Activated CD4-positive, CD25-positive, alpha-beta regulatory T cell (primary cell): ENCODE measurements around the gene NDUFB6.
A peak's percentile ranks its signal among the peaks of the same experiment; 100 is the strongest.
"Not testable (repeated sequence)": the region's sequence is repeated elsewhere in the genome, so short reads cannot be mapped to it uniquely, and the experiment has no call there.

Experiments used
- DNase-seq, 4 experiments: peaks; one replicate each; lab custom pipeline; 2025; lab: John Stamatoyannopoulos, UW

NDUFB6 gene

DNA sequence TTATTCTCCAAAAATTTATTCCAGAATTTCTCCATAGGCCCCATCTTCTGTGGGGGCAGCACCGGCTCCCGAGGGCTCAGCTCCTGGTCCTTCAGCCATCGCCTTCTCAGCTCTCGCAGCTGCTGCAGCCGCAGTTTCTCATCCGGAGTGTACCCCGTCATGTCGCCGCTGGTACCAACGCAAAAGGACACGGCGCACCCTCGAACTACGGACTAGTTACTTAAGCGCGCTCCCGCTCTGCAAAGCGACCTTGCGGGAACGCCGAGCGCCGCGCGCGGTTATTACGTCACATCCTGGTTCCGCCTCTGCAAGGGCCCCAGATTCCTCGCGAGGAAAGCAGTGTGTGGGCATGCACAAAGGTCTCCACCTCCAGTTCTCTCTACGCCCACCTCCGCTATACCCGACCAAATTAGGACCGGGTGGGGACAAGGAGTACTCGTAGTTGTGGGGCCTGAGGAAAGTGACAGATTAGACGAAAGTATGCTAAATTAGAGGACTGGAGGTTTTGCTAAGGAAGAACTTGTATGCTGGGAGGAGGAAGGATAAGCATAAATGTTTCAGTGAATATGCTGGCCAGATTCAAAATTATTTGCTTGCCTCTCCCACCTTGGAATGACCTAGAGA is at the start of gene NDUFB6:
TSS of gene NDUFB6 (minus strand) at position 260 of the 624 bp plus-strand sequence. CDS start at position 161, 99 bp downstream.
- DNase-seq, result peak; percentile 87 to 93 (median 90)

DNA sequence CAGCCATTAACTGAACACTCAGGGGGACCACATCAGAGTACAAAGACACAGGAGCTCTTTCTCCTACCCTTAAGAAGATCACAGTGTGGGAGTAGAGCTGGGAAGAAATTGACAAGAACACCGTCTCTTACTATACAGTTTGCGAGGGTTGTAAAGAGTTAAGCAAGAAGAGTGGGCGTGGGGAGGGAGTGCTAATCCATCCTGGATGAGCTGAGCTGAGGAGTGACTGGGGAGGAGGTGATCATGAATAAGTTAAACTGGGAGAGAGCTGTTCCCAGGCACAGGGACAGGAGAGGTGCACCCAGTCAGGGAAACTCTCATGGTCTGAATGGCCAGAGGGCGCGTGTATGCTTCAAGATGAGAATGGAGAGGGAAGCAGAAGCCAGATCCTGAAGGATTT is 45.3 kb upstream of the NDUFB6 start:
- no peak for DNase-seq

DNA sequence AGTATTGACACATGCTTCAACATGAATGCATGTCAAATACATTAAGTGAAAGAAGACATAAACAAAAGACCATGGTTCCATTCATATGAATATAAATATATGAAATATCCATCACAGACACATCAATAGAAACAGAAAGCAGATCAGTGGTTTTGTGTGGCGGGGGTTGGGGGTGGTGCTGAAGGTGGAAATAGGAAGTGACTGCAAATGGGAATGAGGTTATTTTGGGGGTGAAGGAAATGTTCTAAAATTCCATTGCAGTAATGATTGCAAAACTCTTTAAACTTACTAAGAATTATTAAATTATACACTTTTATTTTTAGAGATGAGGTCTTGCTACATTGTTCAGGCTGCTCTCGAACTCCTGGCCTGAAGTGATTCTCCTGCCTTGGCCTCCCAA is 33.9 kb upstream of the NDUFB6 start:
- DNase-seq, result no peak

DNA sequence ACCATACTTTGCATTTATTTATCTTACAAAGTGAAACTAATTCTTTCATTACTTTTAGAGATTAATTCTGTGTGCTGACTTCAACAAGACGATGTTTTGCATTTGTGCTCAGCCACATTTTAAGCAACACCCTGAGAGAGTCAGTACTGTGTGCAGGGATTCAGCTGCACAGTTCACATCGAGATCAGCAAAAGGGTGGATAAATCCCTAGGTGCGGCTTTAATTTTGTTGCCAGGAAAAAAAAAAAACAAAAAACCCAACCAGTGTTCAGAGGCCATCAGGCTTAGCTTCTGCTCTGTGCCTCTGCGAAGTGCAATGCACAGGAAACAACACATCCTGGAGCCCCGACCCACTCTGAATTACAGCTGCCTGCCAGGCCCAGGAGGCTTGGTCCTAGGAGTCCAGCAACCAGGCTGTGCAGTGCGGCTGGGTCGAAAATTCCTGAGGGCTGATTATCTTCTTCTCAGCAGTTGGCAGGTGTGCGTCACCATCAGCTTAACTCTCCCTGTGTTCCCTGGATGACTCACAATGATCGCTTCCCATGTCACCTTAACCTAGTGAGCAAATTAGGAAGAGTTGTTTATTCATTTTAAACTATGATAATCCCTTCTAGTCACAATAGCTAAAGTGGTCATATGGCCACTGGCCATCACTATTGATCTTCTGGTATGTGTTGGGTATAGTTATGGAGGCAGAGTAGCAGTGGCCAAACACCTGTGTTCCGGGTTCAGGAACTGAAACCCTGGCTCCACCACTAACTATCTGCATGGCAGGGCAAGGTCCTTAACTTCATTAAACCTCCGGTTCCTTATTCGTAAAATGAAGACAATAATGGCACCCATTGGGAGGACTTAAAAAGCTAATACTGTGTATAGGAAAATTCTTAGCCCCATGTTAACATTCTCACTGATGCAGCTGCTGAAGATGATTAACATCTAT is 31.2 kb upstream of the NDUFB6 start:
- no peak for DNase-seq

DNA sequence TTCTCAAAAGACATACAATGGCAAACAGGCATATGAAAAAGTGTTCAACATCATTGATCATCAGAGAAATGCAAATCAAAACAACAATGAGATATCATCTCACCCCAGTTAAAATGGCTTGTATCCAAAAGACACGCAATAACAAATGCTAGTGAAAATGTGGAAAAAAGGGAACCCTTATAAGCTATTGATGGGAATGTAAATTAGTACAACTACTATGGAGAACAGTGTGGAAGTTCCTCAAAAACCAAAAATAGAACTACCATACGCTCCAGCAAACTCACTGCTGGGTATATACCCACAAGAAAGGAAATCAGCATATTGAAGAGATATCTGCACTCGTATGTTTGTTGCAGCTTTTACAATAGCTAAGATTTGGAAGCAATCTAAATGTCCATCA is 26.1 kb upstream of the NDUFB6 start:
- DNase-seq, result not testable (repeated sequence)

DNA sequence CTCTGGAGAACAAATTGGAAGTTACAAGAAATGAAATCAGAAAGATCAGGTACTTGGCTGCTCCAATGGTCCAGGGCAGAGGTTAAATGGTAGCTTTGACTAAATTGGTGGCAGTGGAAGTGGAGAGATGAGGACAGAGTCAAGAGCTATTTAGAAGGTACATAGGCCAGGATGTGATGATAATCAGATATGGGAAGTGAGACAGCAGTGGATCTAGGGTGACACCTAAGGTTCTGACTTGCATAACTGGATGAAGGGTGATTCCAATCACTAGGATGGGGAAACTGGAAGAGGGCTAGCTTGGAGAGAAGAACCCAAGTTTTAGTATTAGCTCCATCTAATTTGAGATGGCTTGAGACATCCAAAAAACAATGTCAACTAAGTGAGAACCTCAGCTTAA is 24.0 kb upstream of the NDUFB6 start:
- no peak for DNase-seq

DNA sequence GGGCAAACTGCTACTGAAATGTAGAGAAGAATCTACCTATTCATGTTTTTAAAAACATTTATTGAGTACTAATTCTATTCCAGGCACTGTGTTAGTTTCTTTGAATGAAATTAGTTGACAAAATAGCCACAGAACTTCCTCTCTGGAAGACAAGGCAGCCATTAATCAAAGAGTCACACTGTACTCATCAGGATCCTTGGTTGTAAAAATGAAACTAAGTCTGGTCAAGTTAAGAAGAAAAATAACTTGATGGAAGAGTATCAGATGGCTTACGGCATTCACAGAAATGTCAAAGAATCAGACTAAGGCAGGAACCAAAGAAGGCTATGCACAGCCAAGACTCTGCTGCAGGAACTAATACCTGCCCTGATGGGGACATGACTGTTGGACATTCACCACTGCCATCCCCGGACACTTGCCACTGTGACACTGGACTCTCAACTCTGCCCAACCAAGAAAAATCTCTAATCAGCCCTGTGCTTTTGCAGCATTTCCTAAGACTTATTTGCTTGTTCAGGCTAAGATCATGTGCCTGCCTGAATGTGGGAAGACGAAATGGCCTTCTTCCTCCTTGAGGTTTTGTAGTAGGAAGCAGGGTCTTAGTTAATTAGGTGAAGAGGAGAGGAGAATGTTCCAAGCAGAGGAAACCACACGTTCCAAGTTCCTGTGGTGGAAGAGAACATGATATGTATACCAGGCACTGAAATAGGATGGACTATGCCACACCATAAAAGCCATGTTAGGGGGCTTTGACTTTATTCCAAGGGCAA is 23.3 kb upstream of the NDUFB6 start:
- DNase-seq, result no peak

DNA sequence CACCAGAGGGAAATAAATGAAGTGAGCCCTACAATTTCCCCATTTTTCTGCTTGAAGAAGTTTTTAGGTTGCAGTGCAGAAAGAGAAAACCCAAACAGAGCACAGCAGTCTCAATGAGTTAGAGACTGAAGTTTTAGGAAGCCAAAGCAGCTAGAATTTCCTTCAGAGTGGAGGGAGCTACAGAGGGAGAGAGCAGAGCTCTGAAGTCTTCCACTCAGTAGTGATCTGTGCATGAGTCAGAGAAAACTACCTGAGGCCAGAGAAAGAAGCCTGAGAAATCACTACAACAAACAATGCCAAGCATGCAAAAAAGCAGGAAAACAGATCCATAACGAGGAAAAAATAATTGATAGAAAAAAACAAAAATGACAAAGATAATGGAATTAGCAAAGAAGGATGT is 17.9 kb upstream of the NDUFB6 start:
- DNase-seq, result no peak

DNA sequence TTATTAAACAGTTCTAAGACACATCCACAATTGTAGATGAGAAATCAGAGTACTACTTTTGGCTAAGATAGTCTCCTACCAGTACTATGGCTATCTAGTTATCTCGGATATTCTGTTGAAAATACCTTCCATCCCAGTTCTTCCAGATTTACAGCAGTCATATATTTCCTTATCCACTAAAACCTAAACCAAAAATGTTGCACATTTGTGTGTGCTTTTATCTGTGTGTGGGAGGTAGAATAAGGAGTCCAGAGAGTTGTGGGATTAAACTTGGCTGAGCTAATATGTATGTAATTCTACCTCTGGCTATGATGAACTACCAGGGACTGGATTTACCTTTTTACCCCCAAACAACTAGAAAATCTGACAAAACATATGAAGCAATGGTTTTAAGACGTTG is 17.5 kb upstream of the NDUFB6 start:
- DNase-seq, result no peak

DNA sequence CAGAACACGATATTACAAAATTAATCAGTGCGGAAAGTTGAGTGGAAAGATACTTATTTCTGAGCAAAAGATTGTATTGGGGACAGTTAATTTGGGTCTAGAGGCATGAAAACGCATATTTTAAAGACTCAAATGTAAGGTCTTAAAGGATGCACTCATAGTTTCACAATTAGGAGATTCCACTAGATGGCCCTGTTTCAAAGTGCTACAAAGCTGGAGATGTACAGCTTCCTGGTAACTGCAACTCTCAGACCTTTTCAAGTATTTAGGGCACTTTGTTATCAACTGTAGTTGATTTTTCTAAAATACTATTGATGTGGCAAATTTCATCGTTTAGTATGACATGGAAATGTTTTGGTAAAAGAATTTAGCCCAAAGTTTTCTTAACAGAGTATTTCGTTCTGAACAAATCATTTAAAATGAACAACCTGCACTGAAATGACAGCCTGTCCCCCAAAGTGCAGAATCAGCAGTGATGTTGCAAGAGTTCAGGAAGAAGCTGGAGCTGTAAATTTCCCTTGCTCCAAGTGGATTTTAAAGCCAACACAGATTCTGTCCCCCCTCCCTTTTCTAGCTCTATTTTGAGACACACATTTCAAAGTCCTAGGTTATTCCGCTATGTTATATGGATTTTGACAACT is 16.2 kb upstream of the NDUFB6 start:
- DNase-seq, result no peak

DNA sequence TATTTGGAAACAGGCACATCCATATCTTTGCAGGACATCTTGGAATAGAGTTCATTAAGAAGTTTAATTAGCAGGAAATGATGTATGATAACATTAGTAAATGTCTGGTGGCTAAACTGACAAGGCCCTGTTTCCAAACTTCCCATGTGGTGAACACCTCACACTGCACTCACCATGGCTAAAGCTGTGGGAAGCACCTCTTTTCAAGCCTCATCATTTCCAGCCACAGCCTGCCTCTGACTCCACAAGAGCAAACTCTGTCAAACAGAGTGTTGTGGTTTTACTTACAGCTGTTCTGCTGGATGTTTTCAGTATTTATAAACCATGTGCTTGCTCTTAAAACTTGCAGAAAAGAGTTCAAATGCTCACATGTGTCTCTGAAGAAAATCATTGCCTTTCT is 14.9 kb upstream of the NDUFB6 start:
- no peak for DNase-seq

DNA sequence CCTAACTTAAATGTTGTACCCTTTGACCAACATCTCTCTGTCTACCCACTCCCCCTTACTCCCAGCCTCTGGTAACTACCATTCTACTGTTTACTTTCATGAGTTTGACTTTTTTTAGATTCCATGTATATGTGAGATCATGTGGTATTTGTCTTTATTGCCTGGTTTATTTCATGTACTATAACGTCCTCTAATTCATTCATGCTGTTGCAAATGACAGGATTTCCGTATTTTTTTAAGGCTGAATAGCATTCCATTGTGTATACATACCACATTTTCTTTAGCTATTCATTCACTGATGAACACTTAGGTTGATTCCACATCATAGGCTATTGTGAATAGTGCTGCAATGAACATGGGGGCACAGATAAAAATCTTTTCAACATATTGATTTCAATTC is 11.8 kb upstream of the NDUFB6 start:
- no peak for DNase-seq

DNA sequence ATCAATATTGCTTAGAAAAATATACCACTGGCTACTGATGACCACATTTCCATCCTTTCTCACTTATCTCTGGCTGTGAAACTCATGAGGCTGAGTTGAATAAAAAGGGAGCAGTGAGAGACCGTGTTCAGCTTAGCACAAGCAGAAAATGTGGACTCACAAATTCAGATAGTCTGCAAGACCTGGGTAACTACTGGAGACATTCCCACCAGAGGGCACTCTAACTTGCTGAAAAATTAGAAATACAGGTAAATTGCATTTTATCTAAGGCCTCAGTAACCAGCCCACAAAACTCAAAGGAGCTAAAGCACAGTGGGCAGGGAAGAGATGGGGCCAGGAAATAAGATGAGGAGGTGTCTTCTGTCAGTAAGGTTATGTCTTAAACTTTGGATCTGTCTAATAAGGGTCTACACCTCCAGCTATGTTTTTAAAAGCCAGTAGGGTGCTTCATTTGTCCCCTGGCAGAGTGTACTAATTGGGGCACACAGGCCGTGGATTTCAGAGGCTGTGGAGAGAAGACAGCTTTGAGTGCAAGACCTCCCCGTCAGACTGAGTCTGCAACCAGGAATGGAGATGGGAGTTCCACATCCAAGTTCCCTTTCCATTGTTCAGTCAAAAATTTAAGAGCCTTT is 8.7 kb upstream of the NDUFB6 start:
- DNase-seq, result no peak

DNA sequence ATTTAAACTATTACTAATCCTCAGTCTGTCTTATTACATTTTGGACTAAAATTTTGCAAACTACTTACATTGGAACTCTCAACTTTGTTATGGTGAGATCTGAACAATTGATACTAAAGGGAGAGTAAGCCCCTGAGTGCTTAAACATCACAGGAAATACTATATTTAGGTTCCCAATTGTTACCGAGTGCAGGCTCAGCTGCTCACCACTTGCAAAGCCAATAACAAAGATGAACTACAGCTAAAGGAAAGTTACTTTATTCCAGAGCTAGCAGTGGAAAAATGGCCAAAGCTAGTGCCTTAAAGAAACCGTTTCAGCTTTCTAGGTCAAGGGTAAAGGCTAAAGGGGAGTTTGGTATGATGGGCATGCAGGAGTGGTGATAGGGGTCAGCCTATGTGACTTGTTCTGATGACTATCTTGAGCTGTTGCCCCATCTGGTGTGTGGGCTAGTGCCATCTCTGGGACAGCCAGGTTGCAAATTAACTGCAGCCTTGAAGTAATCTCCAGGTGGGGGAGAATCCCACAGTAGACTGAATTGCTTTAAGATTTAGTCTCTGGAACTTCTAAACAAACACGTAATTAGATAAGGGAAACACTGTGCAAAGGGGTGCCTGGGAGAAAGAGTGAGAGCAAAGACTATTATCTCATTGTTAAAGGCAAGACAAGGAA is 7.8 kb upstream of the NDUFB6 start:
- no peak for DNase-seq

DNA sequence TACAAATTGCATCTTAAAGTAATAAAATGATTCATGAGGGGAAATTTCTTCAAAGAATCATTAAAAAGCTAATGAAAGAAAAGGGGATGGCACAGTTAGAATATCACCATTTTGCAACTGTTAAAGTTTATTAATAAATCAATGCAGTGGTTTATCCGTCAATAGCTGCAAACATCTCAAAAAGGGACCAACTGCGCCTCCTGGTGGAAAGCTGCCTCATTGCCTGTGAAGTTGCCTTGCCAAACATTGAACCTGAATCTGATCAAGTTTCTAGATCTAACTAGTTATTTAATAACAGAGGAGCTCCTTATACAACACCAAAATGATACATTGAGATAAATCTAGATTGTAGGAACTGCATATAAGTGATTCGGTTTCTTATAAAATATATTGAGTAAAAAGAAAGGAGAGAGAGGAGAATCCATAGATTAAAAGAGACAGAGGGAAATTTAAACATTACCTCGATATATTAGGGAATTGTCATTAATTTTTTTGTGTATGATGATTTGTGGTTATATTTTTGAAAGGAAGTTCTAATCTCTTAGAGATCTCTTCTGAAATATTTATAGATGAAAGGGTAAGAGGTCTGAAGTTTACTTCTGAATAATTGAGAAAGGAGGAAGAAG is 6.9 kb upstream of the NDUFB6 start:
- peak; percentile 58 to 78 (median 62) for DNase-seq

DNA sequence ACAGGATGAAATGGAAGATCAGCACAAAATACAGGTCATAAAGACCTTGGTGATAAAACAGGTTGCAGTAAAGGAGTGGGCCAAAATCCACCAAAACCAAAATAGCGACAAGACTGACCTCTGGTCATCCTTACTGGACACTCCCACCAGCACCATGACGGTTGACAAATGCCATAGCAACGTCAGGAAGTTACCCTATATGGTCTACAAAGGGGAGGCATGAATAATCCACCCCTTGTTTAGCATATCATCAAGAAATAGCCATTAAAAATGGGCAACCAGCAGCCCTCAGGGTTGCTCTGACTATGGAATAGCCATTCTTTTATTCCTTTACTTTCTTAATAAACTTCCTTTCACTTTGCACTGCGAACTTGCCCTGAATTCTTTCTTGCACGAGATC is 6.0 kb upstream of the NDUFB6 start:
- no peak for DNase-seq

DNA sequence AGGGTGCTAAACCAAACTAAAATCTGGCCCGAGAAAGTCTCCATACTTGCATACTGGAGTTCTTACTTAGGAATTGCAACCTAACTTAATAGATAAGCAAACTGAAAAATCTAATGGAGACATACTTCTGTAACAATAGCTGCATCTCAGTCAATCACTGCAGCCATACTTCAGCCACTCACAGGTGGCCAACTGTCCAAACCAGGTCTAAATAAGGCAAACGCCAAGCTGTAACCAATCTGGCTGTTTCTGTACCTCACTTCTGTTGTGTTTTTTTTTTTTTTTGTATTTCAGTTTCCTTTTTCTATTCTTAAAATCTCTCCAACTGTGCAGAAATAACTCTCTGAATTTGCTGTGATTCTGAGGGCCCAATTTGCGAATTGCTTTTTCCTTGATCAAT is 4.4 kb upstream of the NDUFB6 start:
- no peak for DNase-seq

DNA sequence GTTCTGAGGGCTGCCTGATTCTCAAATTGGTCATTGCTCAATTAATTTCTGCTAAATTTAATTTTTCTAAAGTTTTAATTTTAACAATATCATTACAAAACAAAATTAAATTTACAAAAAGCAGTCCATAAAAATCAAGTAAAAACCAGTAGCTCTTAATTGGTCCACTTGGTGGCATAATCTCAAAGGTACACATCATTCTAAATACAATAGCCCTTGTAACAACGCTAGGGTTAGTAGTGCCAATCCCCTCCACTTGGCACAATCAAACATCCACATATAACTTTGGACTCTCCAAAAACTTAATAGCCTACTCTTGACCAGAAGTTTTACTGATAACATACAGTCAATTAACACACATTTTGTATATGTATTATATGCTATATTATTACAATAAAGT is 1.9 kb upstream of the NDUFB6 start:
- DNase-seq, result no peak

DNA sequence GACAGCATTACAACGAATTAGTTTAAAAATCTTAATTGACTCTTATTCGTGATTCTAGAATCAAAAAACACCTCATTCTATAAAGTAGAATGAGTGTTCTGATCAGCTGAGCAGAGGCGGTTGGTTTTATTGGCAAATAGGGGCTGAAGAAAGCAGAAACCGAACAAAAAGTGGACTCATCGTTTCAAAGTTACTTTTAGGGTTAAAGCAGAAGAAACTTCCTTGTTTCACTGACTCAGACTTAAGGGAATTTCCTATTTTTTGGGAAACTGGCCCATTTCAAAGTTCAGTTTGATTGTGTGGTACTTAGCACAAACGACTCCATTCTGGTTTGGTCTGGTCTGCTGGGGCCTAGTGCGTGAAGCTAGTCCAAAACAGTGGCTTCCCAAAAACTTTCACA is 862 bp upstream of the NDUFB6 start:
- no peak for DNase-seq
